Astrocyte of the hippocampus (primary cell): ENCODE results near the gene OR52N2.

ENCODE experiments used
- DNase-seq: peaks from one replicate; pipeline ENCODE4 v3.0.0; 2011; ENCODE audit warnings: low read depth, low spot score

OR52N2 gene

GRCh38 chr11:5808500-5809121 lies at the start of gene OR52N2:
TSS of gene OR52N2 (plus strand) at chr11:5808924. CDS start at chr11:5820336, 11,412 bp downstream.
- DNase-seq = peak; percentile 83

GRCh38 chr11:5767056-5767455 lies 41.7 kb upstream of the OR52N2 start:
- peak; percentile 0 for DNase-seq

DNA sequence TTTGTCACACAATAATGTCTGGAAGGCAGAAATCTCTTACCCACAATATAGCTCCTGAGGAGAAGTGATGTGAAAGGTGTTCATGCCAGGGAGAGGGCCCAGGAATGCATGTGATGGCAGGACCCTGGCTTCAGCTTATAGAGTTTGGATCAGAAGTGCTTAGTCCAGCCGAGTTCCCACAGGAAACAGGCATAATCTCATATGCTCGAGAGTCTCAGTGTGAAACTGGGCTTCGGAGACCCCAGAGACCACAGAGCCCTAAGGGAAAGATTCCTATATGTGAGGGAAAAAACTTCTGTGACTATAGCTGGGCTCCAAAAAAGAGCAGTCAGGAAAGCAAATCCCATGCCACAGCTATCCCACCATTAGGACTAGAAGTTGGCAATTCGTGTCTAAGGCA lies 25.5 kb upstream of the OR52N2 start, which contains the start of gene OR52N5:
OR52N5 (minus strand) TSS at position 101 of the 400 bp plus-strand sequence. CDS start 4,721 bp downstream, outside the sequence.
- no peak for DNase-seq

DNA sequence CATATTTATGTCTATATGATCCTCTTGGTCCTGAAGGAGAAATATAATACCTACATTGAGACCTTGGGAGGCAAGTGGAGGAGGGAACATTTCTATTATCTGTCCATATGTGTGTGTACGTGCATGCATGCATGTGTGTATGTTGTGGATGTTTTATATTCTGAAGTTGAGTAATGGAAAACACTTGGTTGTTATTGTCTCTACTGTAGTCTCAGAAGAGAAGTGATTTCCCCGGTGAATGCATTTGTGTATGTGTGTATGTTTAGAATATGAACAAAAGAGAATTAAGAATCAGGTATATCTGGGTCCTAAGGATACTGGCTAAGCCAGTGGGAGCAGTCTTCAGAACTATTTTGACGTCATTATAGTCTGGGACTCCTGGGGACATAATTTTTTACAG lies 17.6 kb upstream of the OR52N2 start, which contains the start of gene OR52N1:
OR52N1 (minus strand) TSS at position 101 of the 400 bp plus-strand sequence. CDS start 2,449 bp downstream, outside the sequence.
- no peak for DNase-seq

GRCh38 chr11:5796541-5796940 lies 12.2 kb upstream of the OR52N2 start:
- no peak for DNase-seq

DNA sequence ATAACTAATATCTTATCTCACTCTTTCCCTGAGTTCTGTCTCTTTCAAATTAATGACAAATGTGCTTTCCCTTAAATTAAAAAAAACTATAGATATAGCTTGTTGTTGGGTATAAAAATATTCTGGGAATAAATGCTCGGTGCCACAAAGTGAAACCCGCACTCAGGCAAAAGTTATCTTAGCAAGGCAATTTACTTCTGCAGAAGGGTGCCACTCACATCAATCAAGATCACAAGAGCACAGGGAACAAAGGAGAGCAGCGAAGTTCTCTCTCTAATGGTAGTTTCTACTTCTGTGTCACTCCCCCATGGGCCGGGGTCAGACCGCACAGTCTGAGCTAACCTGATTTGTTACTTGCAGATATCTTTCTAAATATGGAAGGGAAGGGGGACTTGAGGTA lies 4.7 kb upstream of the OR52N2 start:
- DNase-seq = no peak

GRCh38 chr11:5807580-5807979 lies 1.1 kb upstream of the OR52N2 start:
- no peak for DNase-seq

GRCh38 chr11:5809122-5809519 lies 397 bp downstream of the OR52N2 start:
- DNase-seq = peak; percentile 1

DNA sequence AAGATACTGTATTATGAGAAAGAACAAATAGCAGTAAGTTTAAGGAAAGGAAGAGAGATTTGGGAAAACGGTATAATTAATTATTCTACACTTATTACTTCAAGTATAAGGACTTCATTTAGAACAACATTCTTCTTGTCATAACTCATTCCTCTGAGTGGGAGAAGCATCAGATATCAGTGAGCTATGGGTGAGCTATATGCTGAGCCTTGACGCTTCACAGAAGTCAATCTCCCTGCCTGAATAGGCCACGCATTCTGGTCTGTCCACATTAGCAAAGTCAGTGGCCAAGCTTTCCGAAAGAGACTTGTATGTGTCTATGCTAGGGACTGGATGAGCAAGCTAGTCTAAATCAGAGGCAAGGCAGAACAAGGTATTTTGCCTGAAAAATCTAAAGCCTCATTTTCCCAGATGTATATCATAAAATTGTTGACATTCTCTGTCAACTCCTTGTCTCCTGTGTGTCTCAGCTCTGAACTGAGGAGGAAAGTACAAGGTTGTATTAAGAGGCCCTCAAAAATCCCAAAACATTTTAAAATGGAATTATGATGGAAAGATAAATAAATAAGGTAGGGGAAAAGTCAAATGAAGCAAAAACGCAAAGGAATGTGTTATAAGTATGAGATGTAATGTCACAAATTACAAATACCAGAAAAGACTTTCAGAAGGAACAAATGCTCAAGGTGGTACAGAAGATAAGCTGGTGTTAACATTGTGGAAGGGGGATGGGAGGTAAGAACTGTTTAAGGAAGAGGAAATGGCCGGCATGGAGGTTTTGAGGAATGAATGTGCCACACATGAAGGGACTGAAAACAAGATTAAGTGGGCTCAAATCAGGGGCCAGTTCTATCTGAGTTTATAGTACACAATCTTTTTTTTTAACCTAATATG lies 1.4 kb downstream of the OR52N2 start:
- no peak for DNase-seq

- DNase-seq = no peak
Measured at GRCh38 chr11:5815534-5815933, 6.8 kb downstream of the OR52N2 start.

GRCh38 chr11:5818245-5818886 lies 9.6 kb downstream of the OR52N2 start:
- DNase-seq = no peak

DNA sequence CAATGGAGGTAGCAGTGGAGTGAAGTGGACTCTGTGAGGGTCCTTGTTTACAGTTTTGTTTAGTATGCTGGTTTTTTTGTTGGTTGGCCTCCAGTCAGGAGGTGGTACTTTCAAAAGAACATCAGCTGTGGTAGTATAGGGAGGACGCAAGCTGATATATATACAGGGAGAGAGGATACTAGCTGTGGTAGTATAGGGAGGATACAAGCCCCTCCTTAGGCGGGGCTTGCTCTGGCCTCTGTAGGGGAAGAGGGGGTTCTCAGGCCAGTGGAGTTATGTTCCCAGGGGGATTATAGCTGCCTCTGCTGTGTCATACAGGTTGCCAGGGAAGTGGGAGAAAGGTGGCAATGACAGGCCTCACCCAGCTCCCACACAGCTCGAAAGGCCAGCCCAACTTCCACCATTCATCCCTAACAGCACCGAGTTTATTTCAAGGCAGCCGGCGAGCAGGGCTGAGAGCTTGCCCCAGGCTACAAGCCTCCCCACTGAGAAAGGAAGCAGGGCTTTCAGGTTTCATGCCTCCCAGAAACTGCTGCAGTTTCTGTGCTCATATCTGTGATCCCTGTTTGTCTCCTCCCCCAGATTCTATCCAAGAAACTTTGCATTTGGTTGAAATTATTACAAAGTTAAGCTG lies 22.6 kb downstream of the OR52N2 start:
- no peak for DNase-seq

GRCh38 chr11:5833446-5833845 lies 24.7 kb downstream of the OR52N2 start:
- no peak for DNase-seq

GRCh38 chr11:5837695-5838094 lies 29.0 kb downstream of the OR52N2 start:
- DNase-seq = no peak

- no peak for DNase-seq
Measured at GRCh38 chr11:5841797-5842196, 33.1 kb downstream of the OR52N2 start, which contains the start of gene OR52E6. TSS of gene OR52E6 (minus strand) at chr11:5841897. CDS start at chr11:5841897, 0 bp downstream.

GRCh38 chr11:5846701-5847100 lies 38.0 kb downstream of the OR52N2 start:
- DNase-seq = no peak

DNA sequence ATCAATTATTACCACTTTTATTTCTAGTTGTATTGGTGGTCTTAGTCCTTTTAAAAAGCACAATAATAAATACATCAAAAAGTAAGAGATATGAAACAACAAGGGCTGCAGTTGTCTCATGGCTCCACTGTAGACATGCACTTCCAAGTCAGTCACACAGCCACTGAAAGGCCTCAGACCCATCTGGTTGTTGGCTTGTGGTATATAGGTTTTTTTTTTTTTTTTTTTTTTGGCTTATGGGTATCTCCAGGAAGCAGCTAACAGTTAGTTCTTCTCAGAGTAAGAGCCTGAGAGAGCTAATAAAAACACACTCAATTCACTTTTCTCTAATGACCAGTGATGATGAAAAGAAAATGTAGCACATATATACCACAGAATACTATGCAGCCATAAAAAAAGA lies 39.0 kb downstream of the OR52N2 start:
- DNase-seq = no peak

- DNase-seq = no peak
Measured at GRCh38 chr11:5851002-5851401, 42.3 kb downstream of the OR52N2 start.

DNA sequence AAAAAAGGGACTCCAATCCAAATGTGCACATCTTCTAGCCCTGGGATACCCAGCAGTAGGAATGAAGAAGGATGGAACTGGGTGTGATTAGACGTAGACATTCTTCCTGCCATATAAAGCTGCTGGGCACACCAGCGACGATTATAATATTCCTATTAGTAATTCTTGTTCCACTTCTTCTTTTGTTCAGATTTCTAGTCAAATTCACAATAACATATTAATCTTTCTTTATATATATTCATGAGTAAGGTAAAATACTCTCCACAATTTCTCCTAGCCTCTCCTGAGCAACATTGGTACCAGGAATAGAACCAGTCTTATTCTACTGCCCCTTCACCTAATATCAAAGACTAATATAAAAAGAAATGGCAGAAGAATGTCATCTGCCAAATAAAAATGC lies 48.9 kb downstream of the OR52N2 start, which contains the start of gene OR52E8:
OR52E8 (minus strand) TSS at position 101 of the 400 bp plus-strand sequence; CDS start at position 101, 0 bp downstream.
- no peak for DNase-seq

GRCh38 chr11:5865826-5866225 lies 57.1 kb downstream of the OR52N2 start:
- no peak for DNase-seq
